ENCODE results near the gene STON2.

DNA sequence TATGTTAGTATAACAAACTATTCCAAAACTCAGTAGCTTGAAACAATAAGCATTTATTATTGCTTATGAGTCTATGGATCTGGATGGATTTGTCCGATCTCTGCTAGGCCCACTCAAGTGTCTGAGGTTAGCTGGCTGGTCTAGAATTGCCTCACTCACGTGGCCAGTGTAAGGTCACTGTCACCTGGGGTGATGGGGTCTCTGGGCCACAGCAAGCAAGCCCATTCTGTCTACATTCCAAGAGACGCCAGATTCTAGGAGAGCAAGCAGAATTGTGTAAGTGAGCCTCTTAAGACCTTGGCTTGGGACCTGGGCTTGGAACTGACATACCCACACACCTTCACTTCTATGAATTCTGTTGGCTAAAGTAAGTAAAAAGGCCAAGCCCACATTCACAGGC lies 80.2 kb downstream of the STON2 start:
- TF ChIP-seq, protein P1, sequence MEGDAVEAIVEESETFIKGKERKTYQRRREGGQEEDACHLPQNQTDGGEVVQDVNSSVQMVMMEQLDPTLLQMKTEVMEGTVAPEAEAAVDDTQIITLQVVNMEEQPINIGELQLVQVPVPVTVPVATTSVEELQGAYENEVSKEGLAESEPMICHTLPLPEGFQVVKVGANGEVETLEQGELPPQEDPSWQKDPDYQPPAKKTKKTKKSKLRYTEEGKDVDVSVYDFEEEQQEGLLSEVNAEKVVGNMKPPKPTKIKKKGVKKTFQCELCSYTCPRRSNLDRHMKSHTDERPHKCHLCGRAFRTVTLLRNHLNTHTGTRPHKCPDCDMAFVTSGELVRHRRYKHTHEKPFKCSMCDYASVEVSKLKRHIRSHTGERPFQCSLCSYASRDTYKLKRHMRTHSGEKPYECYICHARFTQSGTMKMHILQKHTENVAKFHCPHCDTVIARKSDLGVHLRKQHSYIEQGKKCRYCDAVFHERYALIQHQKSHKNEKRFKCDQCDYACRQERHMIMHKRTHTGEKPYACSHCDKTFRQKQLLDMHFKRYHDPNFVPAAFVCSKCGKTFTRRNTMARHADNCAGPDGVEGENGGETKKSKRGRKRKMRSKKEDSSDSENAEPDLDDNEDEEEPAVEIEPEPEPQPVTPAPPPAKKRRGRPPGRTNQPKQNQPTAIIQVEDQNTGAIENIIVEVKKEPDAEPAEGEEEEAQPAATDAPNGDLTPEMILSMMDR (IDR thresholded peaks at IDR 0.05) = no peak
- no peak for TF ChIP-seq POLR2A (IDR thresholded peaks at IDR 0.05)
- TF ChIP-seq EP300 (IDR thresholded peaks at IDR 0.05) = no peak

Measured in ovary (tissue), 3 donors.